ENCODE data around the gene OSBPL8.

Gene OSBPL8

GRCh38 chr12:76402259-76402658 lies 157.3 kb downstream of the OSBPL8 start:
- Histone ChIP-seq H3K27ac (ENCODE audit: extremely low read depth, low read depth, low read length) (no peak overlapping the region), H3K4me1 (ENCODE audit: control insufficient read depth, insufficient read depth, low read length) (peaks cover 5% of the 10 kb centered on the region; the same call in 1 of the 2 replicates), H3K36me3 (ENCODE audit: control insufficient read depth in 2 of 2, insufficient read depth in 1 of 2, low read length in 2 of 2) (peaks cover 0 to 17% of the 10 kb centered on the region in 2 experiments; a peak in 1 of 3 replicates), H3K9me3 (ENCODE audit: control insufficient read depth, insufficient read depth, low read depth, low read length) (no peaks in the 10 kb centered on the region), H3K4me3 (ENCODE audit: low read depth, low read length) (no peak overlapping the region)
- ChIA-PET POLR2A (no interaction called here), CTCF (no interaction called here)
- TF ChIP-seq ZSCAN16 (tag by site-specific recombination; IDR thresholded peaks at IDR 0.05) = no peak
- no peak for TF ChIP-seq ZNF645 (tag by site-specific recombination; IDR thresholded peaks at IDR 0.05)

GRCh38 chr12:76400136-76400535 lies 159.4 kb downstream of the OSBPL8 start:
- Histone ChIP-seq H3K36me3 (ENCODE audit: control insufficient read depth in 2 of 2, insufficient read depth in 1 of 2, low read length in 2 of 2) (peaks cover 0 to 17% of the 10 kb centered on the region in 2 experiments; a peak in 1 of 3 replicates), H3K9me3 (ENCODE audit: control insufficient read depth, insufficient read depth, low read depth, low read length) (no peaks in the 10 kb centered on the region), H3K4me1 (ENCODE audit: control insufficient read depth, insufficient read depth, low read length) (peaks cover 5% of the 10 kb centered on the region; the same call in 1 of the 2 replicates), H3K4me3 (ENCODE audit: low read depth, low read length) (no peak overlapping the region), H3K27ac (ENCODE audit: extremely low read depth, low read depth, low read length) (no peak overlapping the region)
- TF ChIP-seq ATF2 (tag by site-specific recombination; IDR thresholded peaks at IDR 0.05; ENCODE audit: low read depth) (peak; percentile 68; the same call in 1 of the 2 replicates), PRDM6 (tag by site-specific recombination; IDR thresholded peaks at IDR 0.05) (no peak)
- ChIA-PET POLR2A (no interaction called here), CTCF (interaction anchor here (0.7 kb wide), 1 partner anchor 537 kb away, joined by 3 read pairs; no protein-coding TSS in a partner anchor)

- no peaks in the 10 kb centered on the region for H3K9me3 ChIP-seq (ENCODE audit: control insufficient read depth, insufficient read depth, low read depth, low read length)
- H3K36me3 ChIP-seq (ENCODE audit: control insufficient read depth in 2 of 2, insufficient read depth in 1 of 2, low read length in 2 of 2) = peaks cover 0 to 17% of the 10 kb centered on the region in 2 experiments; a peak in 1 of 3 replicates
- peaks cover 5% of the 10 kb centered on the region; the same call in 1 of the 2 replicates for H3K4me1 ChIP-seq (ENCODE audit: control insufficient read depth, insufficient read depth, low read length)
- H3K27ac ChIP-seq (ENCODE audit: extremely low read depth, low read depth, low read length) = no peak overlapping the region
- CTCF ChIA-PET = no interaction called here
- no peak overlapping the region for H3K4me3 ChIP-seq (ENCODE audit: low read depth, low read length)
- POLR2A ChIA-PET = no interaction called here
- no peak for TF ChIP-seq OVOL3 (tag by site-specific recombination; IDR thresholded peaks at IDR 0.05)
- no peak for TF ChIP-seq ZNF18 (tag by site-specific recombination; IDR thresholded peaks at IDR 0.05)
- no peak for TF ChIP-seq ZNF302 (tag by site-specific recombination; IDR thresholded peaks at IDR 0.05; ENCODE audit: low read depth)
- TF ChIP-seq ZNF354C (tag by site-specific recombination; IDR thresholded peaks at IDR 0.05; ENCODE audit: borderline replicate concordance, low read depth) = no peak
- TF ChIP-seq ZNF560 (tag by site-specific recombination; IDR thresholded peaks at IDR 0.05; ENCODE audit: borderline replicate concordance) = no peak
- TF ChIP-seq BCL11B (tag by site-specific recombination; IDR thresholded peaks at IDR 0.05; ENCODE audit: low read depth) = no peak
- TF ChIP-seq GLIS1 (tag by site-specific recombination; IDR thresholded peaks at IDR 0.05) = no peak
- TF ChIP-seq ZFP41 (tag by site-specific recombination; IDR thresholded peaks at IDR 0.05; ENCODE audit: borderline replicate concordance) = no peak
- TF ChIP-seq ZNF76 (tag by site-specific recombination; IDR thresholded peaks at IDR 0.05; ENCODE audit: borderline replicate concordance, low read depth) = no peak
- no peak for TF ChIP-seq ZNF155 (tag by site-specific recombination; IDR thresholded peaks at IDR 0.05)
- no peak for TF ChIP-seq ZNF23 (tag by site-specific recombination; IDR thresholded peaks at IDR 0.05; ENCODE audit: borderline replicate concordance)
- no peak for TF ChIP-seq TRIM28 (IDR thresholded peaks at IDR 0.05; ENCODE audit: borderline replicate concordance, low read length)
- no peak for TF ChIP-seq ZNF830 (tag by site-specific recombination; IDR thresholded peaks at IDR 0.05; ENCODE audit: low read depth)
- no peak for TF ChIP-seq ZNF558 (tag by site-specific recombination; IDR thresholded peaks at IDR 0.05)
- TF ChIP-seq ELK4 (IDR thresholded peaks at IDR 0.05; ENCODE audit: borderline replicate concordance, low read depth, low read length) = no peak
- TF ChIP-seq ZBTB20 (tag by site-specific recombination; IDR thresholded peaks at IDR 0.05) = no peak
- no peak for TF ChIP-seq ZNF350 (tag by site-specific recombination; IDR thresholded peaks at IDR 0.05)
- no peak for TF ChIP-seq ZNF248 (tag by site-specific recombination; IDR thresholded peaks at IDR 0.05)
- no peak for TF ChIP-seq ZEB2 (tag by site-specific recombination; IDR thresholded peaks at IDR 0.05)
Measured at GRCh38 chr12:76399040-76399439, 160.5 kb downstream of the OSBPL8 start.

All from HEK293 (cell line).